Measurements from ENCODE around the gene SLAMF9. TPM values are rescaled to one million over a fixed set of nuclear protein-coding genes. Genes with fewer than 3 reads are reported as not detected.

Gene SLAMF9
- total and polyA plus RNA-seq, 4 donors = 0.25 to 0.68 (median 0.64) TPM; not detected in 1

DNA sequence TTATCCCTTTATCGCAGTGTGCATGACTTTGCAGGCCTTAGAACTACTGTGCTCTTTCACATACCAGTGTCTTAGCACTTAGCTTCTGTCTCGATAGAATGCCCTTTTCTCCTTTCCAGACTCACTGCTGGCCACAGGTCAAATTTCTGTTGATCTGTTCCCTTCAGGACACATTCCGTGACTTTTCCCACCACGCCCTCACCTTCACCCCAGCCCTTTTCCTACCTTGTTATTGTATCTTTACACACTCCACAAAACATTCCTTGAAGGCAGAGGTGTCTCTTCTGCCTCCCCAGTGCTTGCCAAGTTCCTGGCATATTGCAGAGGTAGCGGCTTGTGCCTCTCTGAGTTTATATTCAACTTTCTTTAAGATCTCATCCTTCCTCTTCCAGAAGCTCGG, 4.9 kb downstream of the SLAMF9 start:
- no peak for DNase-seq (ENCODE audit: low spot score)
- H3K27me3 ChIP-seq (ENCODE audit: control insufficient read depth in 4 of 4, insufficient read depth in 4 of 4, low read length in 3 of 4) = no peaks in the 10 kb centered on the region
- TF ChIP-seq EGR1 (IDR thresholded peaks at IDR 0.05; ENCODE audit: low read depth in 2 of 2) (no peak), REST (IDR thresholded peaks at IDR 0.05) (no peak), RXRA (IDR thresholded peaks at IDR 0.05) (no peak), TAF1 (conservative IDR thresholded peaks at IDR 0.05) (no peak), ZBTB33 (IDR thresholded peaks at IDR 0.05) (no peak), YY1 (IDR thresholded peaks at IDR 0.05) (no peak), NR2F2 (IDR thresholded peaks at IDR 0.05) (no peak), HNF4G (IDR thresholded peaks at IDR 0.05) (no peak), RAD21 (IDR thresholded peaks at IDR 0.05) (no peak), CTCF (IDR thresholded peaks at IDR 0.05; ENCODE audit: low read depth, low read length, missing input control) (no peak), FOXA2 (IDR thresholded peaks at IDR 0.05) (no peak), JUND (IDR thresholded peaks at IDR 0.05) (no peak), FOXA1 (IDR thresholded peaks at IDR 0.05) (no peak), SP1 (IDR thresholded peaks at IDR 0.05) (no peak), HNF4A (conservative IDR thresholded peaks at IDR 0.05) (no peak), GABPA (IDR thresholded peaks at IDR 0.05 in 1 of 2, conservative IDR thresholded peaks at IDR 0.05 in 1 of 2) (no peak)
- TF ChIP-seq, protein P1, sequence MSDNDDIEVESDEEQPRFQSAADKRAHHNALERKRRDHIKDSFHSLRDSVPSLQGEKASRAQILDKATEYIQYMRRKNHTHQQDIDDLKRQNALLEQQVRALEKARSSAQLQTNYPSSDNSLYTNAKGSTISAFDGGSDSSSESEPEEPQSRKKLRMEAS (IDR thresholded peaks at IDR 0.05) = no peak
- TF ChIP-seq, protein P2, sequence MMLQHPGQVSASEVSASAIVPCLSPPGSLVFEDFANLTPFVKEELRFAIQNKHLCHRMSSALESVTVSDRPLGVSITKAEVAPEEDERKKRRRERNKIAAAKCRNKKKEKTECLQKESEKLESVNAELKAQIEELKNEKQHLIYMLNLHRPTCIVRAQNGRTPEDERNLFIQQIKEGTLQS (IDR thresholded peaks at IDR 0.05) = no peak
- H3K4me3 ChIP-seq (ENCODE audit: low read depth in 1 of 3, low read length in 3 of 3) = no peak overlapping the region
- no peak overlapping the region for H3K27ac ChIP-seq (ENCODE audit: low read depth in 1 of 2, low read length in 2 of 2)
- 72% methylated on average over 6 of the region's 6 CpGs for WGBS
- H3K36me3 ChIP-seq (ENCODE audit: control insufficient read depth in 4 of 4, insufficient read depth in 3 of 4, low read depth in 1 of 4, low read length in 3 of 4) = no peaks in the 10 kb centered on the region
- H3K9me3 ChIP-seq (ENCODE audit: control insufficient read depth in 4 of 4, low read length in 3 of 4) = no peaks in the 10 kb centered on the region
- H3K9ac ChIP-seq (ENCODE audit: low read depth in 1 of 2, low read length in 2 of 2) = no peak overlapping the region
- H3K4me1 ChIP-seq (ENCODE audit: control insufficient read depth in 4 of 4, insufficient read depth in 4 of 4, low read length in 3 of 4) = peaks cover 2 to 25% (median 12%) of the 10 kb centered on the region in 4 donors

Measured in liver (tissue), 9 donors.